ENCODE results near the gene MIA2. TPM values are rescaled to one million over a fixed set of nuclear protein-coding genes. Genes with fewer than 3 reads are reported as not detected.

The MIA2 gene
- total RNA-seq, 1 experiment from 2014 or later, result 15.0 TPM

DNA sequence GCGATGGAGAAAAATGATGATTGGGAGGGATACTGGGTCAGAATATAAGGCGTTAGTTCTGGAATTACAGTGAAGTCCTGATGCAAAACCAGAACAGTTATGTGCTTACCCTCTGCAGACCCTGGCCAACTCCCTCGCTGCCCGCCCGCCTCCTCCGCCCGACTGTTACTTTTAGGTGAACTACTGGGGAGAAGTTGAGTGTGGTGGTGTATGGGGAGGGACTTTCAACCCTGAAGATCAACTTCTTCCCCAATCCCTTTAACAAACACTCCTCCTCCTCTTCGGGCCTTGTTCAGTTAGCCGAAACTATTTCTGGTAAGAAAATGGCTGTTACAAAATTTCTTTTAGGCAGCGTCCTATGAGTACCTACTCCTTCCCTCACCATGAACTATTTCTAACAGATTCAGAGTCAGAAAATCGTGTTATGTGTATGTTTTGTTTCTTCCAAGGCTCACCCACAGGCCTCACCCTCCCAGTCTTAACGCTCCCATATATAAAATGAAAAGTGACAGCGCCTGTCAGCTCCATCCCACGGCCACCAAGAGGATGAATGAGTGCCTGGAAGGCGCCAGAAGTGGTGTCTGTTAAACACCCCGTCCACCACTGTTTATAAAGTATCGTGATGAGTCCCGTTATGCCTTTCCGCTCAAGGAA, 197.2 kb downstream of the MIA2 start:
- Histone ChIP-seq H2AFZ (ENCODE audit: low read length) (no peak overlapping the region), H2BK120ac (ENCODE audit: low read depth, low read length, poor library complexity, severe bottlenecking) (no peak overlapping the region), H2AK5ac (ENCODE audit: insufficient read length, low read length) (no peak overlapping the region), H3K79me1 (ENCODE audit: insufficient read depth, low read depth, low read length, poor library complexity, severe bottlenecking) (no peaks in the 10 kb centered on the region), H2BK5ac (ENCODE audit: insufficient read length, low read length) (no peak overlapping the region), H3K27me3 (ENCODE audit: insufficient read depth, low read length) (no peaks in the 10 kb centered on the region), H4K20me1 (ENCODE audit: control insufficient read depth, insufficient read depth, insufficient read length) (no peaks in the 10 kb centered on the region), H3K4me2 (ENCODE audit: insufficient read depth, insufficient read length, low read length) (peak overlapping the region; percentile 87), H3K23ac (ENCODE audit: insufficient read length, low read depth, low read length) (no peak overlapping the region), H3K9me3 (ENCODE audit: control insufficient read depth, low read depth, low read length) (no peaks in the 10 kb centered on the region), H4K5ac (ENCODE audit: insufficient read length, low read depth, low read length) (no peak overlapping the region), H2BK15ac (ENCODE audit: low read depth, low read length) (no peak overlapping the region), H3K4me1 (ENCODE audit: insufficient read depth, low read length) (no peaks in the 10 kb centered on the region), H4K91ac (ENCODE audit: insufficient read length, low read depth, low read length) (no peak overlapping the region), H2BK20ac (ENCODE audit: low read depth, low read length, poor library complexity, severe bottlenecking) (no peak overlapping the region), H2BK12ac (ENCODE audit: insufficient read length, low read depth, low read length) (no peak overlapping the region), H3K14ac (ENCODE audit: insufficient read depth, low read length) (no peak overlapping the region), H3K23me2 (ENCODE audit: insufficient read length, low read depth, low read length, poor library complexity, severe bottlenecking) (peaks cover 15% of the 10 kb centered on the region), H3K9ac (ENCODE audit: extremely low read depth, insufficient read length, low read length) (peak overlapping the region; percentile 65), H3K56ac (ENCODE audit: insufficient read length, low read depth, low read length) (no peak overlapping the region), H3T11ph (ENCODE audit: low read length) (no peak overlapping the region), H3K79me2 (ENCODE audit: insufficient read depth, low read length) (no peaks in the 10 kb centered on the region), H3K4ac (ENCODE audit: low read depth, low read length) (no peak overlapping the region), H3K27ac (ENCODE audit: insufficient read length, low read depth, low read length) (no peak overlapping the region), H4K8ac (replicated peaks; ENCODE audit: insufficient read length, low read depth, low read length) (no peak overlapping the region), H3K18ac (ENCODE audit: insufficient read length, low read depth, low read length) (no peak overlapping the region)
- H3K27me3 Mint-ChIP-seq (ENCODE audit: low read depth), result no peaks in the 10 kb centered on the region
- no peaks in the 10 kb centered on the region; a peak in 1 of 7 replicates for H3K36me3 Mint-ChIP-seq (ENCODE audit: insufficient read depth in 1 of 3, low read depth in 3 of 3)
- H3K27ac Mint-ChIP-seq, result peak overlapping the region in 2 of 3 experiments; percentile 5 to 95; a peak in 4 of 7 replicates
- peak overlapping the region; percentile 96 to 99 for H3K4me3 Mint-ChIP-seq
- no peak for DNase-seq
- H3K4me1 Mint-ChIP-seq, result peaks cover 26 to 27% of the 10 kb centered on the region in 2 experiments
- 100% methylated on average over 2 of the region's 19 CpGs for WGBS (ENCODE audit: extremely low coverage, insufficient read length, low lambda C conversion rate)
- no peaks in the 10 kb centered on the region for H3K9me3 Mint-ChIP-seq
- TF ChIP-seq, protein P1, sequence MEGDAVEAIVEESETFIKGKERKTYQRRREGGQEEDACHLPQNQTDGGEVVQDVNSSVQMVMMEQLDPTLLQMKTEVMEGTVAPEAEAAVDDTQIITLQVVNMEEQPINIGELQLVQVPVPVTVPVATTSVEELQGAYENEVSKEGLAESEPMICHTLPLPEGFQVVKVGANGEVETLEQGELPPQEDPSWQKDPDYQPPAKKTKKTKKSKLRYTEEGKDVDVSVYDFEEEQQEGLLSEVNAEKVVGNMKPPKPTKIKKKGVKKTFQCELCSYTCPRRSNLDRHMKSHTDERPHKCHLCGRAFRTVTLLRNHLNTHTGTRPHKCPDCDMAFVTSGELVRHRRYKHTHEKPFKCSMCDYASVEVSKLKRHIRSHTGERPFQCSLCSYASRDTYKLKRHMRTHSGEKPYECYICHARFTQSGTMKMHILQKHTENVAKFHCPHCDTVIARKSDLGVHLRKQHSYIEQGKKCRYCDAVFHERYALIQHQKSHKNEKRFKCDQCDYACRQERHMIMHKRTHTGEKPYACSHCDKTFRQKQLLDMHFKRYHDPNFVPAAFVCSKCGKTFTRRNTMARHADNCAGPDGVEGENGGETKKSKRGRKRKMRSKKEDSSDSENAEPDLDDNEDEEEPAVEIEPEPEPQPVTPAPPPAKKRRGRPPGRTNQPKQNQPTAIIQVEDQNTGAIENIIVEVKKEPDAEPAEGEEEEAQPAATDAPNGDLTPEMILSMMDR (conservative IDR thresholded peaks at IDR 0.05), result no peak
